ENCODE data around the gene CLASP1.

GRCh38 chr2:121409388-121409787 lies 239.9 kb downstream of the CLASP1 start:
- TF ChIP-seq CTCF (IDR thresholded peaks at IDR 0.05): no peak
- TF ChIP-seq POLR2A (IDR thresholded peaks at IDR 0.05): no peak
